Heart right ventricle (tissue), 16 donors: ENCODE results near the gene EVX2. TPM values are rescaled to one million over a fixed set of nuclear protein-coding genes. Genes with fewer than 3 reads are reported as not detected.

Experiments used
- ATAC-seq, 8 donors: fragments of 200-7000 bp; cut with Tn5 transposase; one replicate each; pipeline ENCODE4 v1.9.1; 2020; ENCODE audit warnings: mild to moderate bottlenecking in 8 of 8, moderate library complexity in 8 of 8, moderate number of reproducible peaks in 1 of 8
- DNase-seq, 2 donors: peaks; one replicate each; pipeline ENCODE4 v3.0.0-alpha.2; 2020
- H3K27ac ChIP-seq, 10 donors: fragments of 200-600 bp; sonication (generic) in 2 of 10; one replicate each; pipeline versions ENCODE4 v1.5.0 to v1.8.0; 2020 to 2022; ENCODE audit warnings: mild to moderate bottlenecking in 3 of 10
- H3K27me3 ChIP-seq, 7 donors: fragments of 200-600 bp; one replicate each; pipeline ENCODE4 v1.8.0; 2021 to 2022; ENCODE audit warnings: mild to moderate bottlenecking in 2 of 7
- H3K36me3 ChIP-seq, 9 donors: fragments of 200-600 bp; sonication (generic) in 1 of 9; one replicate each; pipeline versions ENCODE4 v1.5.0 to v1.8.0; 2020 to 2022; ENCODE audit warnings: mild to moderate bottlenecking in 2 of 9
- H3K4me1 ChIP-seq, 9 donors: fragments of 200-600 bp; sonication (generic) in 1 of 9; one replicate each; pipeline versions ENCODE4 v1.5.0 to v1.8.0; 2020 to 2022; ENCODE audit warnings: mild to moderate bottlenecking in 4 of 9
- H3K4me3 ChIP-seq, 10 donors: fragments of 200-600 bp; sonication (generic) in 2 of 10; one replicate each; pipeline versions ENCODE4 v1.5.0 to v1.8.0; 2020 to 2022; ENCODE audit warnings: mild to moderate bottlenecking in 7 of 10, moderate library complexity in 2 of 10
- H3K9me3 ChIP-seq, 11 donors: fragments of 200-600 bp in 10 of 11; sonication (generic) in 2 of 11; one replicate each; pipeline versions ENCODE4 v1.5.0 to v1.8.0; 2013 to 2022; ENCODE audit warnings: mild to moderate bottlenecking in 2 of 11, control low read depth in 1 of 11, moderate library complexity in 1 of 11
- WGBS, 2 donors: extraction: QIAGEN DNeasy Blood & Tissue Kit; methylation state at CpG; one replicate each; pipeline ENCODE4 v1.1.7; 2013; ENCODE audit warnings: inconsistent platforms in 1 of 2; 5-methylcytosine and 5-hydroxymethylcytosine counted together
- intact Hi-C, 10 donors: fragments of 100-400 bp; cut with DNase I; formaldehyde crosslinking; loops; one replicate each; pipeline versions ENCODE4 v1.11.1 to v1.14.2; 2022
- polyA plus RNA-seq, 2 donors: library from polyadenylated mRNA; stranded (reverse); fragments of 200-250 nt; gene quantifications; one replicate each; pipeline ENCODE4 v1.2.3, GENCODE V29; 2013
- total RNA-seq, 10 donors: library from RNA; stranded (reverse); fragmentation: NEBNext Ultra II Directional in 3 of 10; extraction: Animal tissue kit (Norgen Biotek cat#: 25700) in 3 of 10; gene quantifications; one replicate each; pipeline versions ENCODE4 v1.2.1 to v1.2.4, GENCODE V29; 2021 to 2023
- TF ChIP-seq, protein P1 (sequence below), 9 donors: fragments of 200-600 bp; sonication (generic) in 2 of 9; IDR thresholded peaks; one replicate each; pipeline versions ENCODE4 v1.5.0 to v1.8.0; 2021 to 2022; ENCODE audit warnings: antibody characterized with exemption in 9 of 9, mild to moderate bottlenecking in 5 of 9, moderate library complexity in 1 of 9
- donor health status: Arrhythmogenic right ventricular cardiomyopathy.
- donor health status: ischemic (EF 13 %, LVEDD 7.1; RV severe dilation, severe dysfunction).
- donor health status: healthy with polysubstance abuse.
- donor health status: DM: no; HTN: yes; CAD: no.
- donor health status: DM: no; HTN: no; CAD: no.
- donor health status: ischemic (EF 25% LVEDD 6.9; RV normal size, moderate dysfunction).
- donor health status: ischemic (EF 25% LVEDD 5.7; RV mildly dilated, moderate dysfunction).
- donor health status: healthy.
- donor health status: DM: yes; HTN: yes; CAD: no.
- donor health status: Ischemic cardiomyopathy.
- donor health status: ischemic (EF 35%, LVEDD 5.7; RV mildly dilated, moderate dysfunction).
- donor health status: nonischemic (EF 11% LVEDD 7.7; RV severe dilation, severe dysfunction).
- donor health status: DM: yes; HTN: yes; CAD: no.
- donor health status: PGD.
- donor health status: ischemic (EF 29% LVEDD 5.4; RV normal size, mild dysfunction).
- donor health status: nonischemic (EF 23%, LVEDD 6.1; RV moderate dilation, normal function).

Gene EVX2
- total and polyA plus RNA-seq, 12 donors = not detected

DNA sequence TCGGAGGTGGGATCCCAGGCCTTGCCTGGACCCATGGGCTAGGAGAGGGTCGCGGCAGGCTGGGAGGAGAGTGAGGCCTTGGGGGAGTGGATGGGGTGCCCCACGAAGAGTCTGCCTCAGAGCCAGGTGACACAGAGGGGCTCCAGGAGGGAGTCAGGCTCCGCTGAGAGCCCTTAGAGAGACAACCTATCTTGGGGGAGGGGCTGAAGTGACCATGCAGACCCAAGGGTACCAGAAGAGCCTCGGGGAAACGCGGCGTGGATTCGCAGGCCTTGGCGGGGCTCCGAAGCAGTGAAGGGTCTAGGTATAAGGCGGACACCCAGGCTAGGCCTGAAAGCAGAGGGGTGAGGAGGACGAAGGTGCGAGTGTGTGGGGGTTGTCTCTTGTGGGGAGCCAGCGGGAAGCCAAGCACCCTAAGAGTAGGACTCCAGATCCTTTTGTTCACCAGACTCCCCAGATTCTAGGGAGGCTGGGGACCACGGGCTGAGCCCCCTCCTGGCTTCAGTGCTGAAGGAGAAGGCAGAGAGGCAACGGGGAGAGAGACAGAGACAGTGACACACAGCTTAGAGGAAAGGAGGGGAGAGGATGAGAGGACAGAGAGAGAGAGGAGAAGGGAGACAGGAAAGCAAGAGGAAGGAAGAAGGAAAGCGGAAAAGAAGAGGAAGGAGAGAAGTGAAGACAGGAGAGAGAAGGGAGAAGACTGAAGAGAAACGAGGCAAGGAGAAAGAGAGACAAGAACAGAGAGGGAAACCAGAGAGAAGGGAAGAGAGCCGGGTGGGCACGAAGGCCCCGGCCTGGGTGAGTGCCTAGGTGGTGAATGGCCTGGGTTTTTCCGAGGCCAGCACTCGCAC, 22.2 kb upstream of the EVX2 start:
- Histone ChIP-seq H3K4me1 (peaks cover 0 to 36% (median 22%) of the 10 kb centered on the region in 9 donors), H3K36me3 (no peaks in the 10 kb centered on the region), H3K4me3 (no peak overlapping the region), H3K27me3 (peaks cover 66 to 99% (median 98%) of the 10 kb centered on the region in 7 donors), H3K27ac (no peak overlapping the region), H3K9me3 (no peaks in the 10 kb centered on the region)
- ATAC-seq (peak in 1 of 8 donors; percentile 28), DNase-seq (no peak)
- intact Hi-C loops = no loop called here
- TF ChIP-seq, protein P1, sequence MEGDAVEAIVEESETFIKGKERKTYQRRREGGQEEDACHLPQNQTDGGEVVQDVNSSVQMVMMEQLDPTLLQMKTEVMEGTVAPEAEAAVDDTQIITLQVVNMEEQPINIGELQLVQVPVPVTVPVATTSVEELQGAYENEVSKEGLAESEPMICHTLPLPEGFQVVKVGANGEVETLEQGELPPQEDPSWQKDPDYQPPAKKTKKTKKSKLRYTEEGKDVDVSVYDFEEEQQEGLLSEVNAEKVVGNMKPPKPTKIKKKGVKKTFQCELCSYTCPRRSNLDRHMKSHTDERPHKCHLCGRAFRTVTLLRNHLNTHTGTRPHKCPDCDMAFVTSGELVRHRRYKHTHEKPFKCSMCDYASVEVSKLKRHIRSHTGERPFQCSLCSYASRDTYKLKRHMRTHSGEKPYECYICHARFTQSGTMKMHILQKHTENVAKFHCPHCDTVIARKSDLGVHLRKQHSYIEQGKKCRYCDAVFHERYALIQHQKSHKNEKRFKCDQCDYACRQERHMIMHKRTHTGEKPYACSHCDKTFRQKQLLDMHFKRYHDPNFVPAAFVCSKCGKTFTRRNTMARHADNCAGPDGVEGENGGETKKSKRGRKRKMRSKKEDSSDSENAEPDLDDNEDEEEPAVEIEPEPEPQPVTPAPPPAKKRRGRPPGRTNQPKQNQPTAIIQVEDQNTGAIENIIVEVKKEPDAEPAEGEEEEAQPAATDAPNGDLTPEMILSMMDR (IDR thresholded peaks at IDR 0.05) = no peak
- 4 to 10% methylated on average over 25 of the region's 25 CpGs for WGBS, 2 donors

DNA sequence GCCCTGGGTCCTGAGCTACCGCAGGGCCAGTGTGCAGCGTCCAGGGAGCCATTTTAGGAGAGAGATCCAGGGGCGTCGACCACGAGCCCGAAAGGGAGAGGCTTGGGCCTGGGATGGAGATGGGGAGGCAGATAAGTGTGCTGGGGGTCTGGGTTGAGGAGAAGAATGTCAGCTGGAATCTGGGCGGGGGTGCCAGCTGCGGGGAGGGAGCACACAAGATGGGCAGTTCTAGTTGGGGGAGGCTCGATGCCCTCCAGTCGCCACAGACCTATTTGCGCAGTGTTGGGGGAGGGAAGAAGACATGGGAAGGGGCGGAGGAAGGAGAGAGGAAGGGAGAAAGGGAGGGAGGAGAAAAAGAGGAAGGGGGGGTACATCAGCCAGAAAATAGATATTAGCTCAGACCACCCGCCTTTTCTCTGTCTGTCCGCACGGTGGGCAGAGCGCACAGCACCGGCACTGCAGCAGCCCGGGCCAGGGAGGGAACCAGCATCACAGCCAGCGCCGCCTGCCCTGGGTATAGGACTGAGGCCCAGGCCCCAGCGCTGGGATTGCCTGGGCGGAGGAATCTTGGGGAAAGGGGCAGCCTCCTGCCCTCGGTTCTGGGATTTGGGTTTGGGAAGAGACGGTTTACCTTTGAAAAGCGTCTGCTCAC, 21.4 kb upstream of the EVX2 start:
- 4 to 8% methylated on average over 25 of the region's 25 CpGs for WGBS, 2 donors
- TF ChIP-seq, protein P1 (IDR thresholded peaks at IDR 0.05) = no peak
- Histone ChIP-seq H3K36me3 (no peaks in the 10 kb centered on the region), H3K9me3 (no peaks in the 10 kb centered on the region), H3K27ac (no peak overlapping the region), H3K4me3 (peak overlapping the region in 1 of 10 donors; percentile 17), H3K27me3 (peaks cover 68 to 99% (median 98%) of the 10 kb centered on the region in 7 donors), H3K4me1 (peaks cover 0 to 36% (median 22%) of the 10 kb centered on the region in 9 donors)
- DNase-seq (no peak), ATAC-seq (peak in 1 of 8 donors; percentile 27)
- intact Hi-C loops = no loop called here

DNA sequence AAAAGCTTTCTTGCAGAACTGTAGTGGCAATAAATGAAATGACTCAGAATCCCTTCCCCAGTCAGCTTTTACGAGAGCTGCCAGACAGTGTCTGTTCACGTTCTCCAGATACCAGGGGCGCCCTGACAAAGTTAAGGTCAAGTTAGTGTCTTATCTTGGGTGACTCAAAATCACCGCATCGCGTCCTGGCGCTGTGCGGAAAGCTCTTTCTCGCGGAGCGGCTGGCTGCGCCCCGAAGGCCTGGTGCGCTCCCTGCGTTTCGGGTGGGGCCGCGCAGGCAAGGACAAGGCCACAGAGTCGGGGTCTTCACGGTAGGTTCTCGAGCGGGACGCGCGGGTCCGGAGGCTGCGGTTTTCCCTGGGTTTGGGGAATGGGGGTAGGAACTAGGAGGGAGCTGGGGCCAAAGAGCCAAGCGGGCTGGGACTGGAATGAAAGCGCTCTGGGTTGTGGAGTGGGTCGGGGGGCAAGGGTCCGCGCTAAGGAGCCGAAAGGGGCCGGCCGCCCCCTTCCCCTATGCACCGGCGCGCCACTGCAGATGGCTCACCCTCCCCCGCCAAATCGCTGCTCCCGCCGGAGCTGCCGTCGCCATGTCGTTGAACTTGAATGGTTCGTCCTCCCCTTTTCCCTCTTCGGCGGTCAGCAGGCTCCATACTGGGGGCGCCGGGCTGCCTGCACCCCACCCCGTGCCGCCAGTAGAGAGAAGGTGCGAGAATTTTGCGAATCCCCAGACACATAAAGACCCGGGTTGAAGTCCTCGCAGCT, 20.7 kb upstream of the EVX2 start:
- Histone ChIP-seq H3K27ac (no peak overlapping the region), H3K36me3 (no peaks in the 10 kb centered on the region), H3K4me1 (peaks cover 0 to 36% (median 22%) of the 10 kb centered on the region in 9 donors), H3K4me3 (peak overlapping the region in 2 of 10 donors; percentile 3 to 17), H3K9me3 (no peaks in the 10 kb centered on the region), H3K27me3 (peaks cover 68 to 99% (median 98%) of the 10 kb centered on the region in 7 donors)
- WGBS, 2 donors = 1 to 3% methylated on average over 42 to 56 of the region's 56 CpGs
- ATAC-seq (no peak), DNase-seq (no peak)
- TF ChIP-seq, protein P1 (IDR thresholded peaks at IDR 0.05) = no peak
- intact Hi-C loops = no loop called here

DNA sequence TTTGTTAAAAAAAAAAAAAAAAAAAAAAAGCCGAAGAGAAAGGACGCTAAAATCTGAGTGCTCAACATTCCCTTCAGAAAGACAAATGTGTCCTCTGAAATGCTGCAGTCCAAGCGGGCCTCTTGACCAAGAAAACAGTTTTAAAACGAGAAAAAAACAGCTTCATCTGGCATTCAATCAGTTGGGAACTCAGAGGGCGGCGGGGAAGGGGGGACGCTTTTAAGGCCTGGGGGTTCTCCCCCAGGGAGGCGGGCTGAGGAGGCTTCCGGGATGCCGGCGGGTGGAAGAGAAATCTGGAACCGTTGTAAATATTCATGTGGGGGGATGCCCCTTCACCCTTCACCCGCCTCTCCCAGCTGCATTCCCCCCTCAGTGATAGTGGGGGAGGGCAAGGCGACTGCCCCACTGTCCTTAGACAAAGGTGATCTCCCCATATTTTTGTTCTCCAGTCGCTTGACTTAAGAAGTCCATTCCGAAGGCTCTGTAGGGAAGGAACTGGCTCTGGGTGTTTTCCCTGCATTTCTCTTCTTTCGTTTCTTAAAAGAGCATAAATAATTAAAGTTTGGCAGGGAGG, 20.1 kb upstream of the EVX2 start:
- Histone ChIP-seq H3K4me3 (no peak overlapping the region), H3K4me1 (peaks cover 0 to 34% (median 19%) of the 10 kb centered on the region in 9 donors), H3K27me3 (peaks cover 63 to 99% (median 98%) of the 10 kb centered on the region in 7 donors), H3K9me3 (no peaks in the 10 kb centered on the region), H3K36me3 (no peaks in the 10 kb centered on the region), H3K27ac (no peak overlapping the region)
- DNase-seq = no peak
- ATAC-seq = no peak
- 4 to 5% methylated on average over 17 of the region's 17 CpGs for WGBS, 2 donors
- intact Hi-C loops = no loop called here
- TF ChIP-seq, protein P1 (IDR thresholded peaks at IDR 0.05) = no peak
